Upper lobe of right lung (tissue), 1 donor: ENCODE measurements around the gene PLCE1. TPM values are rescaled to one million over a fixed set of nuclear protein-coding genes. Genes with fewer than 3 reads are reported as not detected.
A peak's percentile ranks its signal among the peaks of the same experiment; 100 is the strongest.

ENCODE experiments used
- ATAC-seq: fragments of 200-7000 bp; cut with Tn5 transposase; one replicate; pipeline ENCODE4 v1.9.1; 2020; ENCODE audit warnings: mild to moderate bottlenecking, moderate library complexity
- DNase-seq: peaks from one replicate; pipeline ENCODE4 v3.0.0-alpha.2; 2020
- H3K27ac ChIP-seq: fragments of 200-600 bp; one replicate; pipeline ENCODE4 v1.8.0; 2022
- H3K27me3 ChIP-seq: fragments of 200-600 bp; one replicate; pipeline ENCODE4 v1.8.0; 2022; ENCODE audit warnings: mild to moderate bottlenecking
- H3K36me3 ChIP-seq: fragments of 200-600 bp; one replicate; pipeline ENCODE4 v1.8.0; 2022
- H3K4me1 ChIP-seq: fragments of 200-600 bp; one replicate; pipeline ENCODE4 v1.8.0; 2022
- H3K4me3 ChIP-seq: fragments of 200-600 bp; one replicate; pipeline ENCODE4 v1.8.0; 2022; ENCODE audit warnings: mild to moderate bottlenecking
- H3K9me3 ChIP-seq: fragments of 200-600 bp; one replicate; pipeline ENCODE4 v1.8.0; 2022
- CTCF ChIP-seq: fragments of 200-600 bp; IDR thresholded peaks from one replicate; pipeline ENCODE4 v1.8.0; 2022; ENCODE audit warnings: antibody characterized with exemption
- intact Hi-C: fragments of 100-400 bp; cut with DNase I; formaldehyde crosslinking; loops from one replicate; pipeline ENCODE4 v1.11.0; 2022
- total RNA-seq: library from RNA; stranded (reverse); fragmentation: NEBNext Ultra II Directional; extraction: Animal tissue kit (Norgen Biotek cat#: 25700); gene quantifications from one replicate; pipeline ENCODE4 v1.2.1, GENCODE V29; 2021
- donor health status: DM: no; HTN: yes; CAD: no; lungs with severe emphysema.

The PLCE1 gene
- total RNA-seq, 1 donor from 2014 or later, result 14.3 TPM

- no peaks in the 10 kb centered on the region for H3K27me3 ChIP-seq
- DNase-seq (no peak), ATAC-seq (peak; percentile 43)
- no peak overlapping the region for H3K27ac ChIP-seq
- H3K9me3 ChIP-seq, result no peaks in the 10 kb centered on the region
- H3K4me1 ChIP-seq, result no peaks in the 10 kb centered on the region
- intact Hi-C loops, result no loop called here
- no peak overlapping the region for H3K4me3 ChIP-seq
- no peaks in the 10 kb centered on the region for H3K36me3 ChIP-seq
- no peak for TF ChIP-seq CTCF
Measured at GRCh38 chr10:94042001-94042833, 48.5 kb downstream of the PLCE1 start.

GRCh38 chr10:94042834-94043175 is 49.1 kb downstream of the PLCE1 start:
- no peak for TF ChIP-seq CTCF
- intact Hi-C loops, result no loop called here
- no peak for ATAC-seq

More at GRCh38 chr10:94042834-94043175, 49.1 kb downstream of the PLCE1 start:
- Histone ChIP-seq H3K27ac (no peak overlapping the region), H3K9me3 (no peaks in the 10 kb centered on the region), H3K27me3 (no peaks in the 10 kb centered on the region), H3K36me3 (no peaks in the 10 kb centered on the region), H3K4me3 (no peak overlapping the region), H3K4me1 (no peaks in the 10 kb centered on the region)
- DNase-seq, result no peak

Other genes starting within 250 kb of the PLCE1 start
- not detected for gene LGI1, start 236.0 kb upstream of the PLCE1 start, total RNA-seq
- 4.4 TPM for gene SLC35G1, start 100.0 kb upstream of the PLCE1 start, total RNA-seq